HepG2 (cell line): ENCODE data around the gene COCH. TPM values are rescaled to one million over a fixed set of nuclear protein-coding genes. Genes with fewer than 3 reads are reported as not detected.

Source experiments
- ELF3 ChIP-seq: IDR thresholded peaks from 2 replicates; pipeline ENCODE4 v1.6.1; 2016; ENCODE audit warnings: missing genetic modification reagents, missing compliant biosample characterization
- FOXM1 ChIP-seq: sonication (generic); formaldehyde crosslinking; IDR thresholded peaks from 2 replicates; pipeline ENCODE4 v1.5.0; 2020; ENCODE audit warnings: missing genetic modification reagents
- GATAD1 ChIP-seq: IDR thresholded peaks from 2 replicates; pipeline ENCODE4 v1.6.1; 2016; ENCODE audit warnings: missing genetic modification reagents, missing compliant biosample characterization
- HHEX ChIP-seq: IDR thresholded peaks from 2 replicates; pipeline ENCODE4 v1.6.1; 2016; ENCODE audit warnings: control low read depth
- MXD4 ChIP-seq: IDR thresholded peaks from 2 replicates; pipeline ENCODE4 v1.6.1; 2016; ENCODE audit warnings: mild to moderate bottlenecking, missing biosample characterization, missing genetic modification reagents
- SOX13 ChIP-seq, 3 experiments: fragments of 450-650 bp in 1 of 3; sonication (generic) in 1 of 3; formaldehyde crosslinking in 1 of 3; IDR thresholded peaks in 2 of 3; conservative IDR thresholded peaks in 1 of 3; 2 replicates each; pipeline versions ENCODE4 v1.5.0 to v1.6.1; 2016 to 2020; ENCODE audit warnings: antibody characterized with exemption in 1 of 3, mild to moderate bottlenecking in 1 of 3, missing compliant biosample characterization in 1 of 3, missing genetic modification reagents in 1 of 3, moderate library complexity in 1 of 3
- SOX5 ChIP-seq: IDR thresholded peaks from 2 replicates; pipeline ENCODE4 v1.6.1; 2016; ENCODE audit warnings: borderline replicate concordance
- TGIF2 ChIP-seq: IDR thresholded peaks from 2 replicates; pipeline ENCODE4 v1.6.1; 2016; ENCODE audit warnings: control low read depth, missing compliant biosample characterization
- TP53 ChIP-seq: sonication (generic); formaldehyde crosslinking; conservative IDR thresholded peaks from 2 replicates; pipeline ENCODE4 v1.4.0; 2020; ENCODE audit warnings: missing genetic modification reagents
- ZNF20 ChIP-seq: sonication (generic); formaldehyde crosslinking; IDR thresholded peaks from 2 replicates; pipeline ENCODE4 v1.4.0; 2020; ENCODE audit warnings: mild to moderate bottlenecking, moderate library complexity, missing genetic modification reagents
- ZNF788 ChIP-seq: sonication (generic); formaldehyde crosslinking; IDR thresholded peaks from 2 replicates; pipeline ENCODE4 v1.5.0; 2020; ENCODE audit warnings: mild to moderate bottlenecking, missing genetic modification reagents, borderline replicate concordance
- ZSCAN29 ChIP-seq: sonication (generic); formaldehyde crosslinking; conservative IDR thresholded peaks from 2 replicates; pipeline ENCODE4 v1.4.0; 2020; ENCODE audit warnings: mild to moderate bottlenecking, missing genetic modification reagents
- polyA plus RNA-seq, 8 experiments: library from polyadenylated mRNA; depleted of rRNA in 3 of 8; stranded (reverse) in 7 of 8; unstranded in 1 of 8; fragments of >200 nt; fragmentation: Illumina TruSeq in 4 of 8; extraction: Trizol in 4 of 8; gene quantifications; 2 replicates each; pipeline versions ENCODE4 v1.2.1 to v1.2.3, GENCODE V29; 2011 to 2016; ENCODE audit warnings: low read depth in 4 of 8, missing spikeins in 1 of 8, mixed read lengths in 1 of 8; ENCODE audit not compliant: insufficient read depth in 1 of 8
- total RNA-seq, 5 experiments: library from RNA; depleted of rRNA; stranded (reverse); fragments of >200 nt; fragmentation: Illumina TruSeq; extraction: Trizol; gene quantifications; 2 replicates each; pipeline ENCODE4 v1.2.3, GENCODE V29; 2016; ENCODE audit warnings: low read depth in 1 of 5
- TF ChIP-seq, protein P1 (sequence below): IDR thresholded peaks from 2 replicates; pipeline ENCODE4 v1.6.1; 2016; ENCODE audit warnings: low read depth, missing genetic modification reagents, missing compliant biosample characterization
- TF ChIP-seq, protein P2 (sequence below): sonication (generic); formaldehyde crosslinking; IDR thresholded peaks from 2 replicates; pipeline ENCODE4 v1.4.0; 2020; ENCODE audit warnings: low read depth, mild to moderate bottlenecking, missing genetic modification reagents
- TF ChIP-seq, protein P3 (sequence below): sonication (generic); formaldehyde crosslinking; IDR thresholded peaks from 2 replicates; pipeline ENCODE4 v1.4.0; 2020; ENCODE audit warnings: missing genetic modification reagents
- TF ChIP-seq, protein P4 (sequence below): IDR thresholded peaks from 2 replicates; pipeline ENCODE4 v1.6.1; 2018; ENCODE audit warnings: missing genetic modification reagents

COCH gene
- total and polyA plus RNA-seq, 2 of the 13 experiments (the other 11 are each of a cell fraction or from before 2014, with no cell fraction given): 78.2 to 79.3 TPM

DNA sequence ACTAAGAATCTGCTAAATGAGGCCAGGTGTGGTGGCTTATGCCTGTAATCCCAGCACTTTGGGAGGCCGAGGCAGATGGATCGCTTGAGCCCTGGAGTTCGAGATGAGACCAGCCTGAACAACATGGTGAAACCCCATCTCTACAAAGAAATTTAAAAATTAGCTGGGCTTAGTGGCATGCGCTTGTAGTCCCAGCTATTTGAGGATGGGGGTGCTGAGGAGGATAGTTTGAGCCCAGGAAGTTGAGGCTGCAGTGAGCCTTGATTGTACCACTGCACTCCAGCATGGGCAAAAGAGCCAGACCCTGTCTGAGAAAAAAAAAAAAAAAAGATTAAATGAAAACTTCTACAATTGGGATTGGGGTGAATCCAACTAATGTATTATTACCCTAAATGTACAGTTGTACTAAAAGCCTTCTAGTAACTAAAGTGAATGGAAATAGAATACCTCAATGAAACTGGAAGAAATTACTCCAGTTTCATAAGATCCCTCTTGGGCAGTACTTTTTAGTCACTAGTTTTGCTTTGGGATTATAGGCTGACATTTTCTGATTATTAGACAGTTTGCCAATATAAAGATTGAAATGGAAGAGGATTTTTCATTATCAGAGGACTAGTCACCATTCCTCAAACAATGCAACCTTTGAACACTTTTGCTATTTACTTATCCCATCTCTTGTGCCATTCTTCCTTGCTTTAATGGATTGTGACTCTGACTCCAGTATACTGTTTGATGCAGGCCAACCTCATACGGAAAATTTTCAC lies 14.3 kb downstream of the COCH start (continued):
- TF ChIP-seq, protein P1, sequence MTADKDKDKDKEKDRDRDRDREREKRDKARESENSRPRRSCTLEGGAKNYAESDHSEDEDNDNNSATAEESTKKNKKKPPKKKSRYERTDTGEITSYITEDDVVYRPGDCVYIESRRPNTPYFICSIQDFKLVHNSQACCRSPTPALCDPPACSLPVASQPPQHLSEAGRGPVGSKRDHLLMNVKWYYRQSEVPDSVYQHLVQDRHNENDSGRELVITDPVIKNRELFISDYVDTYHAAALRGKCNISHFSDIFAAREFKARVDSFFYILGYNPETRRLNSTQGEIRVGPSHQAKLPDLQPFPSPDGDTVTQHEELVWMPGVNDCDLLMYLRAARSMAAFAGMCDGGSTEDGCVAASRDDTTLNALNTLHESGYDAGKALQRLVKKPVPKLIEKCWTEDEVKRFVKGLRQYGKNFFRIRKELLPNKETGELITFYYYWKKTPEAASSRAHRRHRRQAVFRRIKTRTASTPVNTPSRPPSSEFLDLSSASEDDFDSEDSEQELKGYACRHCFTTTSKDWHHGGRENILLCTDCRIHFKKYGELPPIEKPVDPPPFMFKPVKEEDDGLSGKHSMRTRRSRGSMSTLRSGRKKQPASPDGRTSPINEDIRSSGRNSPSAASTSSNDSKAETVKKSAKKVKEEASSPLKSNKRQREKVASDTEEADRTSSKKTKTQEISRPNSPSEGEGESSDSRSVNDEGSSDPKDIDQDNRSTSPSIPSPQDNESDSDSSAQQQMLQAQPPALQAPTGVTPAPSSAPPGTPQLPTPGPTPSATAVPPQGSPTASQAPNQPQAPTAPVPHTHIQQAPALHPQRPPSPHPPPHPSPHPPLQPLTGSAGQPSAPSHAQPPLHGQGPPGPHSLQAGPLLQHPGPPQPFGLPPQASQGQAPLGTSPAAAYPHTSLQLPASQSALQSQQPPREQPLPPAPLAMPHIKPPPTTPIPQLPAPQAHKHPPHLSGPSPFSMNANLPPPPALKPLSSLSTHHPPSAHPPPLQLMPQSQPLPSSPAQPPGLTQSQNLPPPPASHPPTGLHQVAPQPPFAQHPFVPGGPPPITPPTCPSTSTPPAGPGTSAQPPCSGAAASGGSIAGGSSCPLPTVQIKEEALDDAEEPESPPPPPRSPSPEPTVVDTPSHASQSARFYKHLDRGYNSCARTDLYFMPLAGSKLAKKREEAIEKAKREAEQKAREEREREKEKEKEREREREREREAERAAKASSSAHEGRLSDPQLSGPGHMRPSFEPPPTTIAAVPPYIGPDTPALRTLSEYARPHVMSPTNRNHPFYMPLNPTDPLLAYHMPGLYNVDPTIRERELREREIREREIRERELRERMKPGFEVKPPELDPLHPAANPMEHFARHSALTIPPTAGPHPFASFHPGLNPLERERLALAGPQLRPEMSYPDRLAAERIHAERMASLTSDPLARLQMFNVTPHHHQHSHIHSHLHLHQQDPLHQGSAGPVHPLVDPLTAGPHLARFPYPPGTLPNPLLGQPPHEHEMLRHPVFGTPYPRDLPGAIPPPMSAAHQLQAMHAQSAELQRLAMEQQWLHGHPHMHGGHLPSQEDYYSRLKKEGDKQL (CRISPR knock-in tag): no peak
- TF ChIP-seq SOX13 (IDR thresholded peaks at IDR 0.05): no peak
- TF ChIP-seq SOX13 (CRISPR knock-in tag; conservative IDR thresholded peaks at IDR 0.05 in 1 of 2, IDR thresholded peaks at IDR 0.05 in 1 of 2): peak in 1 of 2 experiments; percentile 86; a peak in 2 of 4 replicates
- TF ChIP-seq ZNF20: no peak
- TF ChIP-seq TP53 (CRISPR knock-in tag): no peak
- TF ChIP-seq, protein P2, sequence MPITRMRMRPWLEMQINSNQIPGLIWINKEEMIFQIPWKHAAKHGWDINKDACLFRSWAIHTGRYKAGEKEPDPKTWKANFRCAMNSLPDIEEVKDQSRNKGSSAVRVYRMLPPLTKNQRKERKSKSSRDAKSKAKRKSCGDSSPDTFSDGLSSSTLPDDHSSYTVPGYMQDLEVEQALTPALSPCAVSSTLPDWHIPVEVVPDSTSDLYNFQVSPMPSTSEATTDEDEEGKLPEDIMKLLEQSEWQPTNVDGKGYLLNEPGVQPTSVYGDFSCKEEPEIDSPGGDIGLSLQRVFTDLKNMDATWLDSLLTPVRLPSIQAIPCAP (CRISPR knock-in tag): no peak
- TF ChIP-seq SOX5 (CRISPR knock-in tag): peak; percentile 77
- no peak for TF ChIP-seq FOXM1 (CRISPR knock-in tag)
- TF ChIP-seq, protein P3, sequence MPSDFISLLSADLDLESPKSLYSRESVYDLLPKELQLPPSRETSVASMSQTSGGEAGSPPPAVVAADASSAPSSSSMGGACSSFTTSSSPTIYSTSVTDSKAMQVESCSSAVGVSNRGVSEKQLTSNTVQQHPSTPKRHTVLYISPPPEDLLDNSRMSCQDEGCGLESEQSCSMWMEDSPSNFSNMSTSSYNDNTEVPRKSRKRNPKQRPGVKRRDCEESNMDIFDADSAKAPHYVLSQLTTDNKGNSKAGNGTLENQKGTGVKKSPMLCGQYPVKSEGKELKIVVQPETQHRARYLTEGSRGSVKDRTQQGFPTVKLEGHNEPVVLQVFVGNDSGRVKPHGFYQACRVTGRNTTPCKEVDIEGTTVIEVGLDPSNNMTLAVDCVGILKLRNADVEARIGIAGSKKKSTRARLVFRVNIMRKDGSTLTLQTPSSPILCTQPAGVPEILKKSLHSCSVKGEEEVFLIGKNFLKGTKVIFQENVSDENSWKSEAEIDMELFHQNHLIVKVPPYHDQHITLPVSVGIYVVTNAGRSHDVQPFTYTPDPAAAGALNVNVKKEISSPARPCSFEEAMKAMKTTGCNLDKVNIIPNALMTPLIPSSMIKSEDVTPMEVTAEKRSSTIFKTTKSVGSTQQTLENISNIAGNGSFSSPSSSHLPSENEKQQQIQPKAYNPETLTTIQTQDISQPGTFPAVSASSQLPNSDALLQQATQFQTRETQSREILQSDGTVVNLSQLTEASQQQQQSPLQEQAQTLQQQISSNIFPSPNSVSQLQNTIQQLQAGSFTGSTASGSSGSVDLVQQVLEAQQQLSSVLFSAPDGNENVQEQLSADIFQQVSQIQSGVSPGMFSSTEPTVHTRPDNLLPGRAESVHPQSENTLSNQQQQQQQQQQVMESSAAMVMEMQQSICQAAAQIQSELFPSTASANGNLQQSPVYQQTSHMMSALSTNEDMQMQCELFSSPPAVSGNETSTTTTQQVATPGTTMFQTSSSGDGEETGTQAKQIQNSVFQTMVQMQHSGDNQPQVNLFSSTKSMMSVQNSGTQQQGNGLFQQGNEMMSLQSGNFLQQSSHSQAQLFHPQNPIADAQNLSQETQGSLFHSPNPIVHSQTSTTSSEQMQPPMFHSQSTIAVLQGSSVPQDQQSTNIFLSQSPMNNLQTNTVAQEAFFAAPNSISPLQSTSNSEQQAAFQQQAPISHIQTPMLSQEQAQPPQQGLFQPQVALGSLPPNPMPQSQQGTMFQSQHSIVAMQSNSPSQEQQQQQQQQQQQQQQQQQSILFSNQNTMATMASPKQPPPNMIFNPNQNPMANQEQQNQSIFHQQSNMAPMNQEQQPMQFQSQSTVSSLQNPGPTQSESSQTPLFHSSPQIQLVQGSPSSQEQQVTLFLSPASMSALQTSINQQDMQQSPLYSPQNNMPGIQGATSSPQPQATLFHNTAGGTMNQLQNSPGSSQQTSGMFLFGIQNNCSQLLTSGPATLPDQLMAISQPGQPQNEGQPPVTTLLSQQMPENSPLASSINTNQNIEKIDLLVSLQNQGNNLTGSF (CRISPR knock-in tag): no peak
- no peak for TF ChIP-seq TGIF2 (CRISPR knock-in tag)
- 0 out of 2 replicates have a peak, but pooled peaks have one; percentile 16 for TF ChIP-seq MXD4
- TF ChIP-seq ELF3 (CRISPR knock-in tag): no peak
- TF ChIP-seq GATAD1 (CRISPR knock-in tag): peak; percentile 14; the same call in 1 of the 2 replicates
- no peak for TF ChIP-seq ZSCAN29 (CRISPR knock-in tag)
- TF ChIP-seq, protein P4, sequence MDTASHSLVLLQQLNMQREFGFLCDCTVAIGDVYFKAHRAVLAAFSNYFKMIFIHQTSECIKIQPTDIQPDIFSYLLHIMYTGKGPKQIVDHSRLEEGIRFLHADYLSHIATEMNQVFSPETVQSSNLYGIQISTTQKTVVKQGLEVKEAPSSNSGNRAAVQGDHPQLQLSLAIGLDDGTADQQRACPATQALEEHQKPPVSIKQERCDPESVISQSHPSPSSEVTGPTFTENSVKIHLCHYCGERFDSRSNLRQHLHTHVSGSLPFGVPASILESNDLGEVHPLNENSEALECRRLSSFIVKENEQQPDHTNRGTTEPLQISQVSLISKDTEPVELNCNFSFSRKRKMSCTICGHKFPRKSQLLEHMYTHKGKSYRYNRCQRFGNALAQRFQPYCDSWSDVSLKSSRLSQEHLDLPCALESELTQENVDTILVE (CRISPR knock-in tag): no peak
- no peak for TF ChIP-seq ZNF788 (CRISPR knock-in tag)
- TF ChIP-seq HHEX (CRISPR knock-in tag): no peak
